NCI-H345 (cell line): ENCODE results near the gene MTG2.
A peak's percentile ranks its signal among the peaks of the same experiment; 100 is the strongest.

Experiments
- DNase-seq: peaks from one replicate; lab custom pipeline; 2025; lab: John Stamatoyannopoulos, UW

Gene MTG2

GRCh38 chr20:62233684-62234083 lies 50.9 kb downstream of the MTG2 start:
- no peak for DNase-seq

GRCh38 chr20:62234339-62234738 lies 51.5 kb downstream of the MTG2 start:
- DNase-seq, result no peak

- DNase-seq, result no peak
Measured at GRCh38 chr20:62235001-62235776, 52.4 kb downstream of the MTG2 start.

GRCh38 chr20:62235777-62236157 lies 52.9 kb downstream of the MTG2 start:
- no peak for DNase-seq

- DNase-seq, result no peak
Measured at GRCh38 chr20:62236200-62236599, 53.4 kb downstream of the MTG2 start.

- no peak for DNase-seq
Measured at GRCh38 chr20:62236766-62237513, 54.1 kb downstream of the MTG2 start.

GRCh38 chr20:62237514-62237800 lies 54.6 kb downstream of the MTG2 start:
- DNase-seq, result no peak

- peak; percentile 100 for DNase-seq
Measured at GRCh38 chr20:62237801-62238568, 55.2 kb downstream of the MTG2 start, which contains the start of gene OSBPL2. Gene OSBPL2 (plus strand): TSS chr20:62238521. CDS start chr20:62256185, 17,664 bp downstream.

GRCh38 chr20:62238569-62239277 lies 55.9 kb downstream of the MTG2 start:
- peak; percentile 63 for DNase-seq

- peak; percentile 27 for DNase-seq
Measured at GRCh38 chr20:62239278-62239879, 56.6 kb downstream of the MTG2 start.

GRCh38 chr20:62240020-62240685 lies 57.3 kb downstream of the MTG2 start:
- DNase-seq, result no peak

GRCh38 chr20:62241506-62241905 lies 58.7 kb downstream of the MTG2 start:
- peak; percentile 49 for DNase-seq

GRCh38 chr20:62242176-62242575 lies 59.3 kb downstream of the MTG2 start:
- no peak for DNase-seq

GRCh38 chr20:62243106-62243505 lies 60.3 kb downstream of the MTG2 start:
- DNase-seq, result no peak

- DNase-seq, result no peak
Measured at GRCh38 chr20:62243906-62244515, 61.2 kb downstream of the MTG2 start.

GRCh38 chr20:62244644-62245108 lies 61.8 kb downstream of the MTG2 start:
- peak; percentile 85 for DNase-seq

- no peak for DNase-seq
Measured at GRCh38 chr20:62245911-62246280, 63.1 kb downstream of the MTG2 start.

- no peak for DNase-seq
Measured at GRCh38 chr20:62246431-62246830, 63.6 kb downstream of the MTG2 start.

- no peak for DNase-seq
Measured at GRCh38 chr20:62246872-62247652, 64.2 kb downstream of the MTG2 start.
